HG03354 (cell line): ENCODE measurements around the gene NAIF1.

ENCODE experiments used
- ATAC-seq: cut with Tn5 transposase; IDR thresholded peaks from one replicate; pipeline ENCODE4 v1.9.1; 2021; ENCODE audit warnings: mild to moderate bottlenecking; ENCODE audit not compliant: unreplicated experiment, poor library complexity, severe bottlenecking

NAIF1 gene

GRCh38 chr9:128102861-128103588, 35.9 kb upstream of the NAIF1 start:
- no peak for ATAC-seq

GRCh38 chr9:128102196-128102595, 35.1 kb upstream of the NAIF1 start:
- no peak for ATAC-seq

- ATAC-seq, result no peak
Observed at GRCh38 chr9:128101690-128102089, 34.6 kb upstream of the NAIF1 start.

GRCh38 chr9:128101231-128101661, 34.1 kb upstream of the NAIF1 start:
- no peak for ATAC-seq

- no peak for ATAC-seq
Observed at GRCh38 chr9:128100581-128100980, 33.5 kb upstream of the NAIF1 start.

GRCh38 chr9:128099932-128100491, 32.9 kb upstream of the NAIF1 start:
- no peak for ATAC-seq

GRCh38 chr9:128099231-128099931, 32.3 kb upstream of the NAIF1 start:
- no peak for ATAC-seq

GRCh38 chr9:128098297-128099230, 31.4 kb upstream of the NAIF1 start:
- no peak for ATAC-seq

GRCh38 chr9:128097543-128098296, 30.6 kb upstream of the NAIF1 start:
- ATAC-seq, result no peak

GRCh38 chr9:128096616-128097536, 29.8 kb upstream of the NAIF1 start:
- ATAC-seq, result no peak

GRCh38 chr9:128094950-128095544, 27.9 kb upstream of the NAIF1 start:
- no peak for ATAC-seq

GRCh38 chr9:128094166-128094949, 27.2 kb upstream of the NAIF1 start:
- ATAC-seq, result peak; percentile 92

GRCh38 chr9:128093011-128093410, 25.9 kb upstream of the NAIF1 start:
- no peak for ATAC-seq

GRCh38 chr9:128092199-128092977, 25.3 kb upstream of the NAIF1 start:
- ATAC-seq, result no peak

GRCh38 chr9:128091571-128091970, 24.5 kb upstream of the NAIF1 start:
- ATAC-seq, result no peak

GRCh38 chr9:128091144-128091543, 24.0 kb upstream of the NAIF1 start:
- no peak for ATAC-seq
